OCI-LY1 (cell line): ENCODE data around the gene STAM.

Source experiments
- H2AFZ ChIP-seq: fragments of 200-600 bp; sonication (generic), shearing (Covaris generic); 2 replicates; pipeline ENCODE4 v1.6.0; 2014; ENCODE audit warnings: antibody characterized with exemption, mild to moderate bottlenecking, low read length
- H3F3A ChIP-seq: fragments of 200-600 bp; sonication (generic), shearing (Covaris generic); 2 replicates; pipeline ENCODE4 v1.6.0; 2014; ENCODE audit warnings: mild to moderate bottlenecking, antibody characterized with exemption, low read length, moderate library complexity; ENCODE audit not compliant: insufficient read depth
- H3K27ac ChIP-seq: fragments of 200-600 bp; sonication (generic); 2 replicates; pipeline ENCODE4 v1.5.1; 2014; ENCODE audit warnings: low read length, mixed run types, mild to moderate bottlenecking, low read depth; ENCODE audit not compliant: poor library complexity, severe bottlenecking
- H3K27me3 ChIP-seq: fragments of 200-600 bp; sonication (generic); 2 replicates; pipeline ENCODE4 v1.6.0; 2014; ENCODE audit warnings: antibody characterized with exemption, mild to moderate bottlenecking, low read length, moderate library complexity; ENCODE audit not compliant: insufficient read depth
- H3K36me3 ChIP-seq: fragments of 200-600 bp; sonication (generic); 2 replicates; pipeline ENCODE4 v1.6.1; 2014; ENCODE audit warnings: mild to moderate bottlenecking, antibody characterized with exemption, low read length, moderate library complexity, mixed read lengths; ENCODE audit not compliant: insufficient read depth
- H3K4me1 ChIP-seq: fragments of 200-600 bp; sonication (generic); 2 replicates; pipeline ENCODE4 v1.5.1; 2014; ENCODE audit warnings: mild to moderate bottlenecking, low read length, moderate library complexity; ENCODE audit not compliant: insufficient read depth, severe bottlenecking
- H3K4me2 ChIP-seq: fragments of 200-600 bp; sonication (generic), shearing (Covaris generic); 2 replicates; pipeline ENCODE4 v1.6.1; 2014; ENCODE audit warnings: low read length
- H3K4me3 ChIP-seq: fragments of 200-600 bp; sonication (generic); 2 replicates; pipeline ENCODE4 v1.5.1; 2014; ENCODE audit warnings: low read length, low read depth, mild to moderate bottlenecking, mixed read lengths; ENCODE audit not compliant: poor library complexity, severe bottlenecking
- H3K79me2 ChIP-seq: fragments of 200-600 bp; shearing (Covaris generic); 2 replicates; pipeline ENCODE4 v1.6.1; 2016; ENCODE audit warnings: mixed run types, low read length, mixed read lengths; ENCODE audit not compliant: insufficient read depth
- H3K9ac ChIP-seq: fragments of 200-600 bp; sonication (generic), shearing (Covaris generic); 2 replicates; pipeline ENCODE4 v1.6.1; 2014; ENCODE audit warnings: mild to moderate bottlenecking, low read length, mixed read lengths
- H3K9me2 ChIP-seq: fragments of 200-600 bp; sonication (generic), shearing (Covaris generic); 2 replicates; pipeline ENCODE4 v1.6.1; 2014; ENCODE audit warnings: low read depth, mild to moderate bottlenecking, low read length, mixed read lengths
- H3K9me3 ChIP-seq: fragments of 200-600 bp; shearing (Covaris generic); 2 replicates; pipeline ENCODE4 v1.6.1; 2014; ENCODE audit warnings: low read length, mixed read lengths
- H4K20me1 ChIP-seq: fragments of 200-600 bp; sonication (generic), shearing (Covaris generic); 2 replicates; pipeline ENCODE4 v1.6.0; 2016; ENCODE audit warnings: mild to moderate bottlenecking, low read length; ENCODE audit not compliant: insufficient read depth
- CTCF ChIP-seq: fragments of 200-600 bp; sonication (generic), shearing (Covaris generic); IDR thresholded peaks from 2 replicates; pipeline ENCODE4 v1.5.1; 2017; ENCODE audit warnings: mild to moderate bottlenecking, antibody characterized with exemption, low read length, moderate library complexity, mixed read lengths
- EZH2 ChIP-seq: fragments of 200-600 bp; sonication (generic), shearing (Covaris generic); IDR thresholded peaks from 2 replicates; pipeline ENCODE4 v1.8.0; 2017; ENCODE audit warnings: borderline replicate concordance, mixed run types, mild to moderate bottlenecking, antibody characterized with exemption, low read length, moderate library complexity, mixed read lengths

STAM gene

GRCh38 chr10:17709492-17709891 is 65.5 kb downstream of the STAM start:
- H3K9me3 ChIP-seq, result no peaks in the 10 kb centered on the region
- H3K4me3 ChIP-seq, result no peak overlapping the region
- no peaks in the 10 kb centered on the region for H3K4me1 ChIP-seq
- H4K20me1 ChIP-seq, result no peaks in the 10 kb centered on the region
- no peaks in the 10 kb centered on the region for H3F3A ChIP-seq
- no peaks in the 10 kb centered on the region for H3K27me3 ChIP-seq
- TF ChIP-seq EZH2, result no peak
- TF ChIP-seq CTCF, result no peak
- H3K36me3 ChIP-seq, result peaks cover 28% of the 10 kb centered on the region
- H3K9ac ChIP-seq, result no peak overlapping the region
- H3K9me2 ChIP-seq, result no peaks in the 10 kb centered on the region
- no peak overlapping the region for H3K27ac ChIP-seq
- H3K79me2 ChIP-seq, result no peaks in the 10 kb centered on the region
- H3K4me2 ChIP-seq, result no peak overlapping the region
- H2AFZ ChIP-seq, result no peak overlapping the region

GRCh38 chr10:17710181-17710580 is 66.2 kb downstream of the STAM start:
- H3K27me3 ChIP-seq, result no peaks in the 10 kb centered on the region
- H3K27ac ChIP-seq, result no peak overlapping the region
- no peaks in the 10 kb centered on the region for H3F3A ChIP-seq

GRCh38 chr10:17712053-17712452 is 68.1 kb downstream of the STAM start:
- Histone ChIP-seq H3K9me3 (no peaks in the 10 kb centered on the region), H3K79me2 (no peaks in the 10 kb centered on the region), H3K9me2 (no peaks in the 10 kb centered on the region), H3K4me1 (no peaks in the 10 kb centered on the region), H3K9ac (no peak overlapping the region), H3K4me2 (no peak overlapping the region), H3F3A (no peaks in the 10 kb centered on the region), H4K20me1 (no peaks in the 10 kb centered on the region), H3K27ac (no peak overlapping the region), H2AFZ (no peak overlapping the region), H3K4me3 (no peak overlapping the region), H3K27me3 (no peaks in the 10 kb centered on the region), H3K36me3 (peaks cover 44% of the 10 kb centered on the region)
- no peak for TF ChIP-seq EZH2
- no peak for TF ChIP-seq CTCF

More at GRCh38 chr10:17710181-17710580, 66.2 kb downstream of the STAM start:
- no peaks in the 10 kb centered on the region for H3K9me3 ChIP-seq
- H2AFZ ChIP-seq, result no peak overlapping the region
- no peak overlapping the region for H3K4me3 ChIP-seq
- H4K20me1 ChIP-seq, result no peaks in the 10 kb centered on the region
- peaks cover 32% of the 10 kb centered on the region for H3K36me3 ChIP-seq
- H3K9me2 ChIP-seq, result no peaks in the 10 kb centered on the region
- TF ChIP-seq CTCF (no peak), EZH2 (no peak)
- no peak overlapping the region for H3K9ac ChIP-seq
- no peak overlapping the region for H3K4me2 ChIP-seq
- no peaks in the 10 kb centered on the region for H3K79me2 ChIP-seq
- H3K4me1 ChIP-seq, result no peaks in the 10 kb centered on the region
